LNCaP clone FGC (cell line): ENCODE results near the gene GUCY2D.

Source experiments
- DNase-seq: peaks from one replicate; pipeline ENCODE4 v3.0.0-alpha.2; 2011; ENCODE audit warnings: low read depth
- H3K4me3 ChIP-seq: 2 replicates; pipeline ENCODE4 v1.5.1; 2011; ENCODE audit warnings: mild to moderate bottlenecking, low read depth, low read length, control low read depth
- CTCF ChIP-seq: IDR thresholded peaks from 2 replicates; pipeline ENCODE4 v1.5.1; 2012; ENCODE audit warnings: mild to moderate bottlenecking; ENCODE audit not compliant: control insufficient read depth, insufficient read depth; ENCODE audit errors: extremely low read depth

GUCY2D gene

DNA sequence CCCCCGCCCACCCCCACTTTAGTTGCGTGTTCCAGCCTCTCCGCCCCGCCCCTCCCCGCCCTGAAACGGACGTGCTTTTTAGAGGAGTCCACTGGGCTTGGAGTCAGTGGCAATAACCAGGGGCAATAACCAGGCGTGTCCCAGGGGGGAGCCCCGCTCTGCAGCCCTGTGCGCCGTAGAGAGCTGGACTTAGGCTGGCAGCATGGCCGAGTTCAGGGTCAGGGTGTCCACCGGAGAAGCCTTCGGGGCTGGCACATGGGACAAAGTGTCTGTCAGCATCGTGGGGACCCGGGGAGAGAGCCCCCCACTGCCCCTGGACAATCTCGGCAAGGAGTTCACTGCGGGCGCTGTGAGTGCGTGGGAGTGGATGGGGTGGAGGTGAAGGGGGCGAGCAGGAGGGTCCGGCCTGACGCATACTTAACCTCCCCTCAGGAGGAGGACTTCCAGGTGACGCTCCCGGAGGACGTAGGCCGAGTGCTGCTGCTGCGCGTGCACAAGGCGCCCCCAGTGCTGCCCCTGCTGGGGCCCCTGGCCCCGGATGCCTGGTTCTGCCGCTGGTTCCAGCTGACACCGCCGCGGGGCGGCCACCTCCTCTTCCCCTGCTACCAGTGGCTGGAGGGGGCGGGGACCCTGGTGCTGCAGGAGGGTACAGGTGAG lies 36.7 kb downstream of the GUCY2D start, which contains the start of gene ALOX15B:
ALOX15B (plus strand) TSS at position 106 of the 657 bp plus-strand sequence; CDS start at position 203, 97 bp downstream.
- H3K4me3 ChIP-seq: no peak within 1 kb of the TSS
- DNase-seq: no peak
- TF ChIP-seq CTCF: no peak

GRCh38 chr17:8039611-8040168 lies 37.3 kb downstream of the GUCY2D start:
- no peak for TF ChIP-seq CTCF
- DNase-seq: no peak
- H3K4me3 ChIP-seq: no peak overlapping the region

- DNase-seq: no peak
- peak; percentile 68 for TF ChIP-seq CTCF
- H3K4me3 ChIP-seq: no peak overlapping the region
Measured at GRCh38 chr17:8041249-8041928, 39.0 kb downstream of the GUCY2D start.

DNA sequence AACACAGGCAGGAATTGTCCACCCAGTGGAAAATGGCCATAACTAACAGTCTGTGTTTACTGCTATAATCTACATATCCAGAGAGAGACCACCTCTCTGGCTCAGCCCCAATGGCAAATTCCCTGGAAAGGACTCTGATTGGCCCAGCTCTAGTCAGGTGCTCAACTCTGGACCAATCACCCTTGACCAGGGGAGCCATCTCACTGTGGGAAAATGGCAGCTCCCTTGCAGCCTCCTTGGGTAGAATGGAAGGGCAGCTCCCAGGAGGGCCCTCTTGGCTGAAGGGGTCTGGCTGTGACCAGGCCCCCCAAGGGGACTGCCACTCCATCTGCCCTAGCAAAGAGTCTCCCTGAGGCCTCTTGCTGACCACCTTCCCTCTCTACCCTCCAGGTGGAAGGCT lies 39.6 kb downstream of the GUCY2D start:
- TF ChIP-seq CTCF: no peak
- H3K4me3 ChIP-seq: no peak overlapping the region
- DNase-seq: no peak

DNA sequence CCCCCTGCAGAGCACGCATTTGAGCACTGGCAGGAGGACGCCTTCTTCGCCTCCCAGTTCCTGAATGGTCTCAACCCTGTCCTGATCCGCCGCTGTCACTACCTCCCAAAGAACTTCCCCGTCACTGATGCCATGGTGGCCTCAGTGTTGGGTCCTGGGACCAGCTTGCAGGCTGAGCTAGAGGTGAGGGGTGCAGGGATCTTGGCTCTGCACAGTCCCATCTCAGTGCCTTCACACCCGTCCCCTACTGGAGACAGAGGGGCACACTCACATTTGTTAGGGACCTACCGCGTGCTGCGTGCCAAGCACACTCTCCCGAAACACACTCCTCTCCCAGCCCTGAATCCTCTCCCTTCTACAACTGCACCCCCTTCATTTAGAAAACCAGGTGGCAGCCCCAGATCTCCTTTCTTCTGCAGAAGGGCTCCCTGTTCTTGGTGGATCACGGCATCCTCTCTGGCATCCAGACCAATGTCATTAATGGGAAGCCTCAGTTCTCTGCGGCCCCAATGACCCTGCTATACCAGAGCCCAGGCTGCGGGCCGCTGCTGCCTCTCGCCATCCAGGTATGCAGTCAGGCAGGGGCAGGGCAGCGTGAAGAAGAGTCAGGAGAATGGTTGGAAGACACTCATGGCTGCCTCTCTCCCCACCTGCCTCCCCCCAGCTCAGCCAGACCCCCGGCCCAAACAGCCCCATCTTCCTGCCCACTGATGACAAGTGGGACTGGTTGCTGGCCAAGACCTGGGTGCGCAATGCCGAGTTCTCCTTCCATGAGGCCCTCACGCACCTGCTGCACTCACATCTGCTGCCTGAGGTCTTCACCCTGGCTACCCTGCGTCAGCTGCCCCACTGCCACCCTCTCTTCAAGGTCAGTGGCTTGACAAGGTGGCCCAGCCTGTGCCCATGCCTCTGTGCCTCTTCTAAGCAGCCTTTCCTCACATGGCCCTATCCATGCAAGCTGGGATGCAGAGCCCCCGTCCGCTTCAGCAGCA lies 42.7 kb downstream of the GUCY2D start:
- no peak for DNase-seq
- TF ChIP-seq CTCF: no peak

GRCh38 chr17:8046306-8046928 lies 44.0 kb downstream of the GUCY2D start:
- TF ChIP-seq CTCF: no peak
- no peak for DNase-seq
- H3K4me3 ChIP-seq: no peak overlapping the region

More for the DNA sequence above, 42.7 kb downstream of the GUCY2D start:
- H3K4me3 ChIP-seq: no peak overlapping the region
